K562 (cell line): ENCODE data around the gene GPR26. TPM values are rescaled to one million over a fixed set of nuclear protein-coding genes. Genes with fewer than 3 reads are reported as not detected.

Source experiments
- KAT8 ChIP-seq: fragments of 450-650 bp; IDR thresholded peaks from 2 replicates; pipeline ENCODE4 v1.6.1; 2016; ENCODE audit warnings: low read depth, mild to moderate bottlenecking
- SFPQ ChIP-seq: fragments of 200-400 bp; formaldehyde crosslinking; IDR thresholded peaks from 2 replicates; pipeline ENCODE4 v1.6.1; 2017; ENCODE audit warnings: mild to moderate bottlenecking, low read depth, low read length, moderate library complexity
- ZFPM2 ChIP-seq: fragments of 250-450 bp; sonication (Bioruptor Pico); IDR thresholded peaks from 2 replicates; pipeline ENCODE4 v1.5.1; 2022; ENCODE audit warnings: mild to moderate bottlenecking
- ZMIZ1 ChIP-seq, 2 experiments: fragments of 150-350 bp in 1 of 2; IDR thresholded peaks; 2 replicates each; pipeline ENCODE4 v1.6.1; 2012 to 2016; ENCODE audit warnings: low read depth in 2 of 2, low read length in 2 of 2, mild to moderate bottlenecking in 1 of 2, moderate library complexity in 1 of 2
- ZNF655 ChIP-seq: fragments of 250-450 bp; sonication (Bioruptor Pico); IDR thresholded peaks from 2 replicates; pipeline ENCODE4 v1.5.0; 2021
- ZNF75A ChIP-seq: fragments of 450-650 bp; formaldehyde crosslinking; IDR thresholded peaks from 2 replicates; pipeline ENCODE4 v1.4.0; 2020; ENCODE audit warnings: mild to moderate bottlenecking
- ZNF76 ChIP-seq: fragments of 250-450 bp; sonication (Bioruptor Pico); IDR thresholded peaks from 2 replicates; pipeline ENCODE4 v1.4.0; 2020; ENCODE audit warnings: mild to moderate bottlenecking, moderate library complexity, borderline replicate concordance
- polyA plus RNA-seq, 8 experiments: library from polyadenylated mRNA; depleted of rRNA in 4 of 8; stranded (reverse) in 5 of 8; unstranded in 3 of 8; fragments of >200 nt; fragmentation: Nextera tagmentation in 2 of 8; fragmentation: Illumina TruSeq in 1 of 8; extraction: Ambion mirVana in 2 of 8; extraction: Trizol in 1 of 8; gene quantifications; 2 replicates each; pipeline versions ENCODE4 v1.2.1 to v1.2.3, GENCODE V29; 2011 to 2014; ENCODE audit warnings: inconsistent platforms in 1 of 8, missing spikeins in 1 of 8
- total RNA-seq, 7 experiments: library from RNA; depleted of rRNA in 6 of 7; stranded (reverse); fragments of >200 nt in 6 of 7; fragmentation: Illumina TruSeq in 2 of 7; extraction: Trizol in 2 of 7; gene quantifications; 2 replicates each; pipeline versions ENCODE4 v1.2.1 to v1.2.3, GENCODE V29; 2011 to 2021; ENCODE audit warnings: low replicate concordance in 1 of 7

GPR26 gene
- total and polyA plus RNA-seq, 9 of the 15 experiments (the other 6 are each of a cell fraction or from before 2014, with no cell fraction given): not detected

GRCh38 chr10:123618224-123618623 is 47.9 kb upstream of the GPR26 start (continued):
- TF ChIP-seq ZNF76 (CRISPR knock-in tag) (no peak), ZFPM2 (CRISPR knock-in tag) (no peak), ZNF75A (no peak), KAT8 (no peak), ZNF655 (no peak), SFPQ (no peak), ZMIZ1 (IDR thresholded peaks at IDR 0.05; ENCODE audit: low read depth in 2 of 2, low read length in 2 of 2) (no peak)
